Forelimb muscle (tissue), 1 donor: ENCODE measurements around the gene TJP1. TPM values are rescaled to one million over a fixed set of nuclear protein-coding genes. Genes with fewer than 3 reads are reported as not detected.
"Not testable (repeated sequence)": the region's sequence is repeated elsewhere in the genome, so short reads cannot be mapped to it uniquely, and the experiment has no call there.

Source experiments
- DNase-seq: peaks from one replicate; pipeline ENCODE4 v3.0.0-alpha.2; 2013; ENCODE audit warnings: low read depth
- polyA plus RNA-seq: library from polyadenylated mRNA; unstranded; fragments of 120-200 nt; gene quantifications from one replicate; pipeline ENCODE4 v1.2.1, GENCODE V29; 2013; ENCODE audit not compliant: insufficient read length

The TJP1 gene
- polyA plus RNA-seq, 1 donor, result 41.5 TPM

DNA sequence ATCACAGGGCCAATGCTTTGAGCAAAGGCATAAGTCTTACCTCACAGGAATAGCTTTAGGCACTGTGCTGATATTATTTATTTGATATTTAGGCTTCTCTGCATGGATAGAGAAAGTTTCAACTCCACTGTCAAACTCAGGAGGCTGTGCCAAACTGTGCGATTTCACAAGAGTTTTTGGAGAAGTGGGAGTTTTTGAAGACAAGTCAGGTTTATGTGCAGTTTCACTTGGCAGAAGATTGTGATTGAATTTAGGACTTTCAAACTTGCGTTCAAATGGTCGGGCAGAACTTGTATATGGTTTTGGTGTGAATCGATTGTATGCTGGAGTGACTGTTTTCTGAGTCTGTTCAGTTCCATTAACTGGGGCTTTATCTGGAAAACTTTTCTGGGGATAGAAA is 113.7 kb downstream of the TJP1 start:
- no peak for DNase-seq

DNA sequence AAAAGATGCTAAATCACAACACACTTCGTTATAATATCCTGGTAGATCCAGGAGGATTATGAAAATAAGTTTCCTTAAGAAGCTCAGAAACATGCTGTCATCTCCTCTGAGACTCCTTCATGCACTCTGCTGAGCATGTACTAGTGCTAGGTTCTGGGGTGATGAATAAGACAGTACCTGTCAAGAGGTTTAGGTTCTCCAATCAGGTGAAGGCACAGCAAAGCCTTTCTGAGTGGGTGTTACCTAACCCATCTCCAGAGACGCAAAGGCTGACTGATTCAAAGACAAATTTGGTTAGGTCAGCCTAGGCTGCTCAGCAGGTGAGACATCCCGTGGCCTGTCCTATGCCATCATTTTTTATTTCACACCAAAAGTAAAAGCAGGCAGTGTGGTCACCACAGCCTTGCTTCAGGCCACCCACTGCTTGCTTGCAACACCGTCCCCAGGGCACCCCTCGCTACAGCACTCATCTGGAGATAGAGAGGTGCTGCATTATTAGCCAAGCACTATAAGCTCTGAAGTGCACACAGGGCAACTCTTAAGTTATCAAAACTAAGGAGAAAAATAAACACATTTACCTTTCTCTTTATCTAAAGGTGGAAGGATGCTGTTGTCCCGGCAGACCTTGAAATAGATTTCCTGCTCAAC is 117.2 kb downstream of the TJP1 start:
- DNase-seq, result no peak

DNA sequence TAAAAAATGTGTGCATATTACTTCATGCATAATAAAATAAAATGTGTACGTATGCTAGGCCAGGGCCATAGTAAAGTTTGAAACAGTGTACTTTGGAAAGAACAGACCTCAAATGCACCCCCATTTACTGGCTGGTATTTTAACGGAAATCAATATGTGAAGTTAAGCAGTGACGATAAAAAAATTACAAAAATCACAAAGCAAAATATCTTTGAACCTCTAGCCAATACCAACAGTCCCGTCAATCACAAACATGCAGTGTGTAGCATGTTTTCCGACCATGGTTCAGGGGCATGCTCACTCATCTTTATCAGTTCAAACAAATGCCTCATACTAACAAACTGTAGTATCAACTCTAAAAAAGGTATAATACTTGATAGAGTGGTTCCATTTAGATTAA is 121.1 kb downstream of the TJP1 start:
- DNase-seq, result no peak

GRCh38 chr15:29700296-29700695 is 122.0 kb downstream of the TJP1 start:
- no peak for DNase-seq

GRCh38 chr15:29699791-29700190 is 122.5 kb downstream of the TJP1 start:
- DNase-seq, result no peak

DNA sequence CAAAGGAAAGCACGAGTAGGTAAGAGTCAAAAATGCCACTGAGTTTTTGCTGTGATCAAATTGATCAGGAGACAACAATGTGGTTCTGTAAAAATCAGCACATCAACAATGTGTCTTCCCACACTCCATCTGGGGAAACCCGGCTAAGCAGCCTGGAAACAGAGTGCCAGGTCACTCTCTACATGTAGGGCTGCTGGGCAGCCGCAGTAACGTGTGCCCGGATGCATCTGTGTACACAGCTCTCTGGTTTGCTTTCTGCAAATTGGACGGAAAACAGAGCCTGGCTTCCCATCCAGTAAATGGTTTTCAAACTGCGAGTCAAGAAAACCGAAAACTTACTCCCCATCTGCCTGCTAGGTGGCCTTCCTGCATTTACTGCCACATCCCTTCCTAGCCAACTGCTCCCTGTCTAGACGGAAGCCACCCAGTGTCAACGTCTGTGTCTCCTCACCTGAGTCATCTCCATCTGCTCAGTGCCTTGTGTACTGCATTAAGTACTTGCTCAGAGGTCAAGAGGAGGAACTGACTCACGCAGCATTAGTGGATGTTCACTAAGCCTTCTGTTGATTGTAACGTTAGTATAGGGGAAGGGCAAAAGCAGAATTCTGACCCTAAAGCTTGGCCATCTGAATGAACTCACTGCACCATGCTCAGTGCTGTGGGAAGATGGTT is 124.1 kb downstream of the TJP1 start:
- no peak for DNase-seq

- no peak for DNase-seq
Observed at GRCh38 chr15:29696950-29697738, 125.1 kb downstream of the TJP1 start.

- DNase-seq, result not testable (repeated sequence)
Observed at GRCh38 chr15:29696506-29696905, 125.8 kb downstream of the TJP1 start.

GRCh38 chr15:29695489-29696167 is 126.6 kb downstream of the TJP1 start:
- DNase-seq, result no peak

DNA sequence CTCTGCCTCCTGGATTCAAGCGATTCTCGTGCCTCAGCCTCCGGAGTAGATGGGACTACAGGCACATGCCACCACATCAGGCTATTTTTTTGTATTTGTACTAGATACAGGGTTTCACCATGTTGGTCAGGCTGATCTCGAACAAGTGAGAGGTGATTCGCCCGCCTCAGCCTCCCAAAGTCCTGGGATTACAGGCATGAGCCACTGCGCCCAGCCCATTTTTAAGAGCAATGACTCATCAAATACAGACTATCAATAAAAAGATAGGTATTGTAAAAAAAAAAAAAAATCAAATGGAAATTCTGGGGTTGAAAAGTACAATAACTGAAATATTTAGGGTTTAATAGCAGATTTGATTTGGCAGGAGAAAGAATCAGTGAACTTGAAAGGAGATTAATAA is 129.0 kb downstream of the TJP1 start:
- DNase-seq, result no peak

DNA sequence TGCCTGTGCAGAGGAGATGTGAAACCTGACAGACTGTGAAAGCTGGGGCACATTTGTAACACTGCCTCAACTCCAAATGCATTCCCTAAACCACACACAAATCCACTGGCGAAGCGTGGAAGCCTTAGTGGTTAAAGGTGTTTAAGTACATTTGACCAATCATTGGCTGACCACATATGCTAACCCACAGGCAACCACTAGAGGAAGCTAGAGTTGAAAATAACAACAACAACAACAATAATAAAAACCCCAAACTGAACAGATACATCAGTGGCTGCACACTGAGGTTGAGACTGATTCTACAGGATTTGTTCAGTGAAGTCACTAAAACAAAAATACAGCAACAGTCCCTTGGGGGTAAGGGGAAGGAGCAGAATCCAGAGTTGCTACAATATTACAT is 129.7 kb downstream of the TJP1 start:
- no peak for DNase-seq

DNA sequence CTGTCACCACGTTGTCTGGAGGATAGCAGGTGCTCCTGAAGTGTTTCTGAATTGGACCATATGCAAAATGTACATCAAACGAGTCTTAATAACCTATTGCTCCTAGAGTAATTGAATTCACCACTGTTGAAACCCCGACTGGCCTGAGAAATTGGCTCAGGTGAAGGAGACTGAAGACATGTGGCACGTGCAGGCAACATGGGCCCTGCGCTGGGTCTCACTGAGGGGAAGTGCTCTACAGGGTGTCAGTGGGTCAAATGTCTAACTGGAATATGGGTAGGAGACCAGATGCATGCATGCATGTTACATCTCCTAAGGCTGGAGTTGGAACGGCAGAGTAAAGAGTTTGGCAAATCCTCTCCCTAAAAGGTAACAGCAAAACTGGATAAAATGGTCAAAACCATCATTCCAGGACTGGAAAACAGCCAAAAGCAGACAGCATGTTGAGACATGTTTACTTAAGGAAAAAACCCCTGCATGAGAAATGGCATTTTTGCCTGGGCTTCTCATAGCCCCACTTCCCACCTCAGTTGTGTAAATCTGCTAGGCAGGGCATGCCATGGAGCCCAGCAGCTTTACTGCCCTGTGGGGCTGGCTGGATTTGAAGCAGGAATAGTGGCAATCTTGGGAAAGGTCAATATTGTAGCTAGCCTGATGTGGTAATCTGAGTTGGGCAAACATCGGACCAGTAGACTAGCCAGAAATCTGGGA is 131.3 kb downstream of the TJP1 start:
- no peak for DNase-seq

- DNase-seq, result no peak
Observed at GRCh38 chr15:29689287-29689986, 132.8 kb downstream of the TJP1 start.

GRCh38 chr15:29688506-29689286 is 133.6 kb downstream of the TJP1 start:
- no peak for DNase-seq

- DNase-seq, result no peak
Observed at GRCh38 chr15:29687939-29688505, 134.2 kb downstream of the TJP1 start.

- no peak for DNase-seq
Observed at GRCh38 chr15:29687204-29687815, 135.0 kb downstream of the TJP1 start.

DNA sequence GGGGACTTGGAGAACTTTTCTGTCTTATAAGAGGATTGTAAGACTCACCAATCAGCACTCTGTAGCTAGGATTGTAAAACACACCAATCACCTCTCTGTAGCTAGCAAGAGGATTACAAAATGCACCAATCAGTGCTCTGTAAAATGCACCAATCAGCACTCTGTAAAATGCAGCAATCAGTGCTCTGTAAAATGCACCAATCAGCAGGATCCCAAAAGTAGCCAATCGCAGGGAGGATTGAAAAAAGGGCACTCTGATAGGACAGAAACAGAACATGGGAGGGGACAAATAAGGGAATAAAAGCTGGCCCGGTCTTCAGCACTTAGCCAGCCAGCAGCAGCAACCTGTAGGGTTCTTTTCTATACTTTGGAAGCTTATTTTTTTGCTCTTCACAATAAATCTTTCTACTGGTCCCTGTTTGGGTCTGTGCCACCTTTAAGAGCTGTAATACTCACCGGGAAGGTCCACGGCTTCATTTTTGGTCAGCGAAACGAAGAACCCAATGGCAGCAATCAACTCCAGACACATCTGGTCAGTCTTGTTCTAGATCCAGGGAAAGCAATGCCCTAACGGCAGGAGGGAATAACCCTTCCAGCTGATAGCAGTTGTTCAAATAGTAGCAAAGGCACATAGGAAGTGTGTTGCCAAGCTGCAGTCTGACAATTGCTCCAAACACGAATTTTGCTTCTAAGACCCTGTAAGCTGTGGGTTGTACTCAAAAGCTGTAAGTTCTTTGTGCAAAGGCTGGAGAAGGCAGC is 135.6 kb downstream of the TJP1 start:
- DNase-seq, result no peak

DNA sequence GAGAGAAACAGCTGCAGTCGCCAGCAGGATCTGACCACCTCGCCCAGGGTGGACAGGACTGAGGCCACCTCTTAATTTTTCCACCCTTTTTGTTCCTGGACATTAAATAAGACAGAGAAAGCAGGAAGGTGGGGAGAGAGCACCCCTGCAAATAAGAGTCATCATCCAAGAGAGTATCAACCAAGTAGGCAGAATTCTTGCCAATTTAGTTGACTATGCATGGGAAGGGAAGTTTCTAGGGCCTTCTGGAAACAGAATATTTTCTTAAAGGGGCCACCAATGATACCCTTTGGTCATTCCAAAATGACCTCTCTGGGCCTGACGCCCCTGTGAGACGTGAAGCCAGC is 136.2 kb downstream of the TJP1 start:
- no peak for DNase-seq
